DND-41 (cell line): ENCODE data around the gene ASIP.

Experiments
- ATAC-seq: fragments of 200-7000 bp; cut with Tn5 transposase; 3 replicates; pipeline ENCODE4 v1.9.1; 2021; ENCODE audit warnings: low read depth; ENCODE audit not compliant: insufficient read depth
- DNase-seq: peaks from one replicate; pipeline ENCODE4 v3.0.0-alpha.2; 2020
- H2AFZ ChIP-seq: 2 replicates; pipeline ENCODE4 v1.6.0; 2012; ENCODE audit warnings: low read depth, low read length
- H3K27ac ChIP-seq: 2 replicates; pipeline ENCODE4 v1.5.1; 2012; ENCODE audit warnings: low read length, inconsistent platforms
- H3K27me3 ChIP-seq: fragments of 200-600 bp; sonication (generic); 2 replicates; pipeline ENCODE4 v1.6.0; 2012; ENCODE audit warnings: low read length, mild to moderate bottlenecking, inconsistent platforms; ENCODE audit not compliant: insufficient read depth, poor library complexity
- H3K36me3 ChIP-seq: 2 replicates; pipeline ENCODE4 v1.5.1; 2012; ENCODE audit warnings: low read length, inconsistent platforms; ENCODE audit not compliant: insufficient read depth
- H3K4me1 ChIP-seq: 2 replicates; pipeline ENCODE4 v1.5.1; 2012; ENCODE audit warnings: mild to moderate bottlenecking, low read length; ENCODE audit not compliant: insufficient read depth
- H3K4me2 ChIP-seq: 2 replicates; pipeline ENCODE4 v1.6.0; 2012; ENCODE audit warnings: mild to moderate bottlenecking, moderate library complexity, low read length, inconsistent platforms; ENCODE audit not compliant: insufficient read depth
- H3K4me3 ChIP-seq, 2 experiments: fragments of 200-600 bp in 1 of 2; shearing (Covaris generic) in 1 of 2; 2 replicates each; pipeline ENCODE4 v1.5.1; 2012 to 2016; ENCODE audit warnings: inconsistent platforms in 2 of 2, low read length in 2 of 2, mild to moderate bottlenecking in 2 of 2, low read depth in 1 of 2, moderate library complexity in 1 of 2
- H3K79me2 ChIP-seq: 2 replicates; pipeline ENCODE4 v1.6.0; 2012; ENCODE audit warnings: low read length, inconsistent platforms; ENCODE audit not compliant: insufficient read depth
- H3K9ac ChIP-seq: 2 replicates; pipeline ENCODE4 v1.6.0; 2012; ENCODE audit warnings: low read depth, mild to moderate bottlenecking, inconsistent platforms, low read length, moderate library complexity
- H3K9me3 ChIP-seq: 2 replicates; pipeline ENCODE4 v1.5.1; 2012; ENCODE audit warnings: low read length, moderate library complexity, mild to moderate bottlenecking, inconsistent platforms; ENCODE audit not compliant: insufficient read depth, severe bottlenecking
- H4K20me1 ChIP-seq: 2 replicates; pipeline ENCODE4 v1.6.0; 2012; ENCODE audit warnings: low read length; ENCODE audit not compliant: insufficient read depth
- CTCF ChIP-seq: IDR thresholded peaks from 2 replicates; pipeline ENCODE4 v1.5.1; 2012; ENCODE audit warnings: borderline replicate concordance, low read length, moderate library complexity, mild to moderate bottlenecking; ENCODE audit not compliant: poor library complexity, severe bottlenecking; ENCODE audit errors: extremely low read depth
- EZH2 ChIP-seq: IDR thresholded peaks from 3 replicates; pipeline ENCODE4 v1.6.1; 2012; ENCODE audit warnings: borderline replicate concordance, low read depth, mild to moderate bottlenecking, moderate library complexity, low read length, inconsistent platforms; ENCODE audit not compliant: severe bottlenecking

The ASIP gene

GRCh38 chr20:34315236-34315635 is 74.0 kb downstream of the ASIP start:
- no peak overlapping the region for H3K4me3 ChIP-seq
- H3K79me2 ChIP-seq: no peaks in the 10 kb centered on the region
- no peaks in the 10 kb centered on the region for H4K20me1 ChIP-seq
- DNase-seq (no peak), ATAC-seq (no peak)
- H3K9ac ChIP-seq: no peak overlapping the region
- H3K4me2 ChIP-seq: no peak overlapping the region
- no peak overlapping the region for H2AFZ ChIP-seq
- H3K27ac ChIP-seq: no peak overlapping the region
- no peaks in the 10 kb centered on the region for H3K9me3 ChIP-seq
- H3K4me1 ChIP-seq: peaks cover 13% of the 10 kb centered on the region
- TF ChIP-seq CTCF (no peak), EZH2 (no peak)
- no peaks in the 10 kb centered on the region for H3K27me3 ChIP-seq
- no peaks in the 10 kb centered on the region for H3K36me3 ChIP-seq

- Histone ChIP-seq H3K4me1 (peaks cover 13% of the 10 kb centered on the region), H3K9me3 (no peaks in the 10 kb centered on the region), H3K36me3 (no peaks in the 10 kb centered on the region), H2AFZ (no peak overlapping the region), H4K20me1 (no peaks in the 10 kb centered on the region), H3K4me3 (no peak overlapping the region), H3K9ac (no peak overlapping the region), H3K27ac (no peak overlapping the region), H3K79me2 (no peaks in the 10 kb centered on the region), H3K4me2 (no peak overlapping the region), H3K27me3 (no peaks in the 10 kb centered on the region)
- DNase-seq (no peak), ATAC-seq (no peak)
- no peak for TF ChIP-seq EZH2
- no peak for TF ChIP-seq CTCF
Observed at GRCh38 chr20:34316196-34316814, 75.1 kb downstream of the ASIP start.
